GM19372 (cell line): ENCODE measurements around the gene ABL2.
"Not testable (repeated sequence)": the region's sequence is repeated elsewhere in the genome, so short reads cannot be mapped to it uniquely, and the experiment has no call there.

Source experiments
- ATAC-seq: cut with Tn5 transposase; IDR thresholded peaks from one replicate; pipeline ENCODE4 v1.9.1; 2021; ENCODE audit warnings: mild to moderate bottlenecking, low read depth, moderate library complexity; ENCODE audit not compliant: unreplicated experiment

Gene ABL2

GRCh38 chr1:179229214-179230140, at the start of gene ABL2:
TSS of gene ABL2 (minus strand) at chr1:179229677. CDS start at chr1:179229397, 280 bp downstream.
- peak; percentile 56 for ATAC-seq

GRCh38 chr1:179278920-179279319, 49.4 kb upstream of the ABL2 start:
- ATAC-seq: no peak

GRCh38 chr1:179274424-179274823, 44.9 kb upstream of the ABL2 start:
- not testable (repeated sequence) for ATAC-seq

GRCh38 chr1:179269071-179269470, 39.6 kb upstream of the ABL2 start:
- no peak for ATAC-seq

GRCh38 chr1:179264507-179264906, 35.0 kb upstream of the ABL2 start:
- no peak for ATAC-seq

- ATAC-seq: no peak
These were observed 33.6 kb upstream of the ABL2 start for GRCh38 chr1:179263121-179263520.

- no peak for ATAC-seq
These were observed 32.7 kb upstream of the ABL2 start for GRCh38 chr1:179262183-179262582.

GRCh38 chr1:179253286-179253972, 24.0 kb upstream of the ABL2 start:
- ATAC-seq: no peak

GRCh38 chr1:179252606-179253005, 23.1 kb upstream of the ABL2 start:
- ATAC-seq: no peak

GRCh38 chr1:179251675-179252074, 22.2 kb upstream of the ABL2 start:
- ATAC-seq: no peak

- no peak for ATAC-seq
These were observed 18.4 kb upstream of the ABL2 start for GRCh38 chr1:179247923-179248322.

- ATAC-seq: peak; percentile 51
These were observed 15.9 kb upstream of the ABL2 start for GRCh38 chr1:179245426-179245825.

GRCh38 chr1:179241530-179242097, 12.1 kb upstream of the ABL2 start:
- no peak for ATAC-seq

GRCh38 chr1:179237222-179237621, 7.7 kb upstream of the ABL2 start:
- no peak for ATAC-seq

GRCh38 chr1:179234863-179235262, 5.4 kb upstream of the ABL2 start:
- ATAC-seq: no peak

- ATAC-seq: no peak
These were observed 2.4 kb upstream of the ABL2 start for GRCh38 chr1:179231923-179232322.

- no peak for ATAC-seq
These were observed 1.2 kb upstream of the ABL2 start for GRCh38 chr1:179230721-179231120.

GRCh38 chr1:179230251-179230650, 774 bp upstream of the ABL2 start:
- ATAC-seq: no peak

GRCh38 chr1:179228783-179229213, 679 bp downstream of the ABL2 start:
- peak; percentile 25 for ATAC-seq

GRCh38 chr1:179226738-179227137, 2.7 kb downstream of the ABL2 start:
- no peak for ATAC-seq

GRCh38 chr1:179224466-179224865, 5.0 kb downstream of the ABL2 start:
- ATAC-seq: not testable (repeated sequence)
